SK-N-SH treated with all-trans-retinoic acid at 6 μM for 48 hours (cell line): ENCODE measurements around the gene TFR2.
"Not testable (repeated sequence)": the region's sequence is repeated elsewhere in the genome, so short reads cannot be mapped to it uniquely, and the experiment has no call there.

ENCODE experiments used
- ATAC-seq: fragments of 200-7000 bp; cut with Tn5 transposase; 3 replicates; pipeline ENCODE4 v1.9.1; 2020; ENCODE audit warnings: mild to moderate bottlenecking, moderate library complexity
- ARNTL ChIP-seq: fragments of 450-650 bp; formaldehyde crosslinking; IDR thresholded peaks from 2 replicates; pipeline ENCODE4 v1.5.0; 2020; ENCODE audit warnings: low read depth, mild to moderate bottlenecking, moderate library complexity, borderline replicate concordance
- BACH2 ChIP-seq: fragments of 250-450 bp; sonication (Bioruptor Pico); IDR thresholded peaks from 2 replicates; pipeline ENCODE4 v1.9.0; 2021; ENCODE audit warnings: mild to moderate bottlenecking, borderline replicate concordance
- CSDC2 ChIP-seq: fragments of 250-450 bp; sonication (Bioruptor Pico); IDR thresholded peaks from 2 replicates; pipeline ENCODE4 v1.5.0; 2020; ENCODE audit warnings: mild to moderate bottlenecking, moderate library complexity
- ESRRG ChIP-seq: fragments of 250-450 bp; sonication (Bioruptor Pico); IDR thresholded peaks from 2 replicates; pipeline ENCODE4 v1.6.1; 2021; ENCODE audit warnings: mild to moderate bottlenecking
- ISL1 ChIP-seq: fragments of 250-450 bp; sonication (Bioruptor Pico); IDR thresholded peaks from 2 replicates; pipeline ENCODE4 v2.1.2; 2022; ENCODE audit warnings: mild to moderate bottlenecking, moderate library complexity
- OSR1 ChIP-seq: fragments of 250-450 bp; sonication (Bioruptor Pico); IDR thresholded peaks from 2 replicates; pipeline ENCODE4 v1.8.0; 2022; ENCODE audit warnings: moderate library complexity, mild to moderate bottlenecking, inconsistent platforms
- PPARA ChIP-seq: fragments of 250-450 bp; sonication (Bioruptor Pico); IDR thresholded peaks from 2 replicates; pipeline ENCODE4 v1.5.0; 2020; ENCODE audit warnings: mild to moderate bottlenecking, borderline replicate concordance
- RARB ChIP-seq: fragments of 250-450 bp; sonication (Bioruptor Pico); IDR thresholded peaks from 2 replicates; pipeline ENCODE4 v1.8.0; 2021; ENCODE audit warnings: mild to moderate bottlenecking, moderate library complexity
- SNAI2 ChIP-seq: fragments of 250-450 bp; sonication (Bioruptor Pico); IDR thresholded peaks from 2 replicates; pipeline ENCODE4 v1.5.0; 2020; ENCODE audit warnings: mild to moderate bottlenecking, moderate library complexity
- TCF4 ChIP-seq: fragments of 250-450 bp; sonication (Bioruptor Pico); IDR thresholded peaks from 2 replicates; pipeline ENCODE4 v1.8.0; 2021; ENCODE audit warnings: mild to moderate bottlenecking, moderate library complexity, borderline replicate concordance
- TOX ChIP-seq: fragments of 250-450 bp; sonication (Bioruptor Pico); IDR thresholded peaks from 2 replicates; pipeline ENCODE4 v1.8.0; 2021; ENCODE audit warnings: mild to moderate bottlenecking, moderate library complexity, borderline replicate concordance
- ZC3H10 ChIP-seq: fragments of 250-450 bp; sonication (Bioruptor Pico); IDR thresholded peaks from 2 replicates; pipeline ENCODE4 v1.5.1; 2021; ENCODE audit warnings: mild to moderate bottlenecking, moderate library complexity
- ZFP3 ChIP-seq: fragments of 250-450 bp; sonication (Bioruptor Pico); IDR thresholded peaks from 2 replicates; pipeline ENCODE4 v1.5.0; 2020; ENCODE audit warnings: mild to moderate bottlenecking, moderate library complexity
- ZFP30 ChIP-seq: fragments of 450-650 bp; formaldehyde crosslinking; IDR thresholded peaks from 2 replicates; pipeline ENCODE4 v1.5.0; 2022; ENCODE audit warnings: mild to moderate bottlenecking, moderate library complexity
- ZNF565 ChIP-seq: fragments of 450-650 bp; formaldehyde crosslinking; conservative IDR thresholded peaks from 2 replicates; pipeline ENCODE4 v1.5.0; 2020; ENCODE audit warnings: low read depth, mild to moderate bottlenecking, moderate library complexity
- ZNF8 ChIP-seq: fragments of 450-650 bp; formaldehyde crosslinking; IDR thresholded peaks from 2 replicates; pipeline ENCODE4 v1.5.0; 2020; ENCODE audit warnings: mild to moderate bottlenecking, moderate library complexity
- TF ChIP-seq, protein P1 (sequence below): fragments of 250-450 bp; sonication (Bioruptor Pico); IDR thresholded peaks from 2 replicates; pipeline ENCODE4 v1.5.0; 2020; ENCODE audit warnings: mild to moderate bottlenecking, moderate library complexity
- TF ChIP-seq, protein P2 (sequence below): fragments of 250-450 bp; sonication (Bioruptor Pico); IDR thresholded peaks from 2 replicates; pipeline ENCODE4 v1.8.0; 2021; ENCODE audit warnings: low read depth, mild to moderate bottlenecking, moderate library complexity, borderline replicate concordance
- TF ChIP-seq, protein P3 (sequence below): fragments of 250-450 bp; sonication (Bioruptor Pico); IDR thresholded peaks from 2 replicates; pipeline ENCODE4 v1.5.1; 2021; ENCODE audit warnings: mild to moderate bottlenecking, moderate library complexity
- TF ChIP-seq, protein P4 (sequence below): fragments of 250-450 bp; sonication (Bioruptor Pico); IDR thresholded peaks from 2 replicates; pipeline ENCODE4 v1.5.1; 2020; ENCODE audit warnings: low read depth, mild to moderate bottlenecking, moderate library complexity
- TF ChIP-seq, protein P5 (sequence below): fragments of 250-450 bp; sonication (Bioruptor Pico); IDR thresholded peaks from 2 replicates; pipeline ENCODE4 v1.8.0; 2020; ENCODE audit warnings: mild to moderate bottlenecking, moderate library complexity, borderline replicate concordance

TFR2 gene

DNA sequence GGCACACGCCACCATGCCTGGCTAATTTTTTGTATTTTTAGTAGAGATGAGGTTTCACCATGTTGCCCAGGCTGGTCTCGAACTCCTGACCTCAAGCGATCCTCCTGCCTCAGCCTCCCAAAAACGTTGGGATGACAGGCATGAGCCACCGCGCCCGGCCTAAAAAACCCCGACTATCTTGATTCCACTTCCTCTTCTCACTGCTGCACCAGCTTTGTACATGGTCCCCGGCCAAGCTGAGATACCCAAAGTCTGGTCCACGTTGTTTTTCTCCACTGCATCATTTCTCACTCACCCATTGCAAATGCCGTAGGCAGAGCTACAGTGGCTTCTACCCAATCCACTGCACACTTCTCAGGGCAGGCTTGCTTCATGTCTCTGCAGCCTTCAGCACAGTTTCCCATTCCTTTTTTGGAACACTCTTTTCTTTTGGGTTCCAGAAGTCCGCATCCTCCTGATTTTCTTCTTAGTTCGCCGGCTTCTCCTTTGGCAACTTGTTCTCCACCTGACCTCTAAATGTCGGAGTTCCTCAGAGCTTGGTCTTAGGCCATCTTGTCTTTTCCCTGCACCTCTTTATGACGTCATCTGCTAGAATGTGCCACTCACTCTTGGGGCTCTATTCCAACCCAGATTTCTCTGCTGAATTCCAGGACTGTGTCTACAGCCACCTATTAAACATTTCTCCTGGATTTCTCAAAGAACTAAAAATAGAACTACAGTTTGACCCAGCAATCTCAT lies 26.1 kb upstream of the TFR2 start:
- no peak for TF ChIP-seq ARNTL (CRISPR knock-in tag)
- no peak for TF ChIP-seq ZNF565 (CRISPR knock-in tag)
- no peak for TF ChIP-seq SNAI2 (CRISPR knock-in tag)
- TF ChIP-seq, protein P1, sequence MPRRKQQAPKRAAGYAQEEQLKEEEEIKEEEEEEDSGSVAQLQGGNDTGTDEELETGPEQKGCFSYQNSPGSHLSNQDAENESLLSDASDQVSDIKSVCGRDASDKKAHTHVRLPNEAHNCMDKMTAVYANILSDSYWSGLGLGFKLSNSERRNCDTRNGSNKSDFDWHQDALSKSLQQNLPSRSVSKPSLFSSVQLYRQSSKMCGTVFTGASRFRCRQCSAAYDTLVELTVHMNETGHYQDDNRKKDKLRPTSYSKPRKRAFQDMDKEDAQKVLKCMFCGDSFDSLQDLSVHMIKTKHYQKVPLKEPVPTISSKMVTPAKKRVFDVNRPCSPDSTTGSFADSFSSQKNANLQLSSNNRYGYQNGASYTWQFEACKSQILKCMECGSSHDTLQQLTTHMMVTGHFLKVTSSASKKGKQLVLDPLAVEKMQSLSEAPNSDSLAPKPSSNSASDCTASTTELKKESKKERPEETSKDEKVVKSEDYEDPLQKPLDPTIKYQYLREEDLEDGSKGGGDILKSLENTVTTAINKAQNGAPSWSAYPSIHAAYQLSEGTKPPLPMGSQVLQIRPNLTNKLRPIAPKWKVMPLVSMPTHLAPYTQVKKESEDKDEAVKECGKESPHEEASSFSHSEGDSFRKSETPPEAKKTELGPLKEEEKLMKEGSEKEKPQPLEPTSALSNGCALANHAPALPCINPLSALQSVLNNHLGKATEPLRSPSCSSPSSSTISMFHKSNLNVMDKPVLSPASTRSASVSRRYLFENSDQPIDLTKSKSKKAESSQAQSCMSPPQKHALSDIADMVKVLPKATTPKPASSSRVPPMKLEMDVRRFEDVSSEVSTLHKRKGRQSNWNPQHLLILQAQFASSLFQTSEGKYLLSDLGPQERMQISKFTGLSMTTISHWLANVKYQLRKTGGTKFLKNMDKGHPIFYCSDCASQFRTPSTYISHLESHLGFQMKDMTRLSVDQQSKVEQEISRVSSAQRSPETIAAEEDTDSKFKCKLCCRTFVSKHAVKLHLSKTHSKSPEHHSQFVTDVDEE, result no peak
- TF ChIP-seq ESRRG, result no peak
- no peak for TF ChIP-seq ZC3H10
- TF ChIP-seq, protein P2, sequence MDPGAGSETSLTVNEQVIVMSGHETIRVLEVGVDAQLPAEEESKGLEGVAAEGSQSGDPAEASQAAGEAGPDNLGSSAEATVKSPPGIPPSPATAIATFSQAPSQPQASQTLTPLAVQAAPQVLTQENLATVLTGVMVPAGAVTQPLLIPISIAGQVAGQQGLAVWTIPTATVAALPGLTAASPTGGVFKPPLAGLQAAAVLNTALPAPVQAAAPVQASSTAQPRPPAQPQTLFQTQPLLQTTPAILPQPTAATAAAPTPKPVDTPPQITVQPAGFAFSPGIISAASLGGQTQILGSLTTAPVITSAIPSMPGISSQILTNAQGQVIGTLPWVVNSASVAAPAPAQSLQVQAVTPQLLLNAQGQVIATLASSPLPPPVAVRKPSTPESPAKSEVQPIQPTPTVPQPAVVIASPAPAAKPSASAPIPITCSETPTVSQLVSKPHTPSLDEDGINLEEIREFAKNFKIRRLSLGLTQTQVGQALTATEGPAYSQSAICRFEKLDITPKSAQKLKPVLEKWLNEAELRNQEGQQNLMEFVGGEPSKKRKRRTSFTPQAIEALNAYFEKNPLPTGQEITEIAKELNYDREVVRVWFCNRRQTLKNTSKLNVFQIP, result no peak
- TF ChIP-seq ZFP30 (CRISPR knock-in tag), result no peak
- TF ChIP-seq ISL1, result no peak
- TF ChIP-seq, protein P3, sequence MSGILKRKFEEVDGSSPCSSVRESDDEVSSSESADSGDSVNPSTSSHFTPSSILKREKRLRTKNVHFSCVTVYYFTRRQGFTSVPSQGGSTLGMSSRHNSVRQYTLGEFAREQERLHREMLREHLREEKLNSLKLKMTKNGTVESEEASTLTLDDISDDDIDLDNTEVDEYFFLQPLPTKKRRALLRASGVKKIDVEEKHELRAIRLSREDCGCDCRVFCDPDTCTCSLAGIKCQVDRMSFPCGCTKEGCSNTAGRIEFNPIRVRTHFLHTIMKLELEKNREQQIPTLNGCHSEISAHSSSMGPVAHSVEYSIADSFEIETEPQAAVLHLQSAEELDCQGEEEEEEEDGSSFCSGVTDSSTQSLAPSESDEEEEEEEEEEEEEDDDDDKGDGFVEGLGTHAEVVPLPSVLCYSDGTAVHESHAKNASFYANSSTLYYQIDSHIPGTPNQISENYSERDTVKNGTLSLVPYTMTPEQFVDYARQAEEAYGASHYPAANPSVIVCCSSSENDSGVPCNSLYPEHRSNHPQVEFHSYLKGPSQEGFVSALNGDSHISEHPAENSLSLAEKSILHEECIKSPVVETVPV (CRISPR knock-in tag), result no peak
- no peak for TF ChIP-seq PPARA
- TF ChIP-seq, protein P4, sequence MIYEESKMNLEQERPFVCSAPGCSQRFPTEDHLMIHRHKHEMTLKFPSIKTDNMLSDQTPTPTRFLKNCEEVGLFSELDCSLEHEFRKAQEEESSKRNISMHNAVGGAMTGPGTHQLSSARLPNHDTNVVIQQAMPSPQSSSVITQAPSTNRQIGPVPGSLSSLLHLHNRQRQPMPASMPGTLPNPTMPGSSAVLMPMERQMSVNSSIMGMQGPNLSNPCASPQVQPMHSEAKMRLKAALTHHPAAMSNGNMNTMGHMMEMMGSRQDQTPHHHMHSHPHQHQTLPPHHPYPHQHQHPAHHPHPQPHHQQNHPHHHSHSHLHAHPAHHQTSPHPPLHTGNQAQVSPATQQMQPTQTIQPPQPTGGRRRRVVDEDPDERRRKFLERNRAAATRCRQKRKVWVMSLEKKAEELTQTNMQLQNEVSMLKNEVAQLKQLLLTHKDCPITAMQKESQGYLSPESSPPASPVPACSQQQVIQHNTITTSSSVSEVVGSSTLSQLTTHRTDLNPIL (CRISPR knock-in tag), result no peak
- TF ChIP-seq TOX (CRISPR knock-in tag), result no peak
- no peak for TF ChIP-seq TCF4 (CRISPR knock-in tag)
- TF ChIP-seq OSR1 (CRISPR knock-in tag), result no peak
- no peak for TF ChIP-seq CSDC2
- TF ChIP-seq ZNF8, result no peak
- TF ChIP-seq BACH2, result no peak
- TF ChIP-seq ZFP3 (CRISPR knock-in tag), result no peak
- TF ChIP-seq RARB (CRISPR knock-in tag), result no peak
- ATAC-seq, result no peak

DNA sequence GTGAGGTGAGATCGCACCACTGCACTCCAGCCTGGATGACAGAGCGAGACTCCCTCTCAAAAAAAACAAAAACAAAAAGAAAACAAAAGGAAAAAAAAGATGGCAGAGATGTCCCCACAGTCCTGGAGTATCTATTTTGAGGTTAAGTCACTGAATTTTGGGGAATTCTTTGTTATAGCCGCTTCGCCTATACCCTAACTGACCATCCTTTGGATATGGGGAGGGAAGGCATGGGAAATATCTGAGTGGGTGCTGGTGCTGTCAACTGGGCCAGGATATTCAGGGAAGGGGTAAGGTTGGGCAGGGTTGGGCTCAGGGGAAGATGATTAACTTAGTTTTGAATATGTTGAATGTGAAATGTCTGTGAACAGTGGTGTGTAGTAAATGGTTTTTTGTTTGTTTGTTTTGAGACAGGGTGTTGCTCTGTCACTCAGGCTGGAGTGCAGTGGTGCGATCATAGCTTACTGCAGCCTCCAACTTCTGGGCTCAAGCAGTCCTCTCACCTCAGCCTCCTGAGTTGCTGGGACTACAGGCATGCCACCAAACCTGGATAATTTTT lies 23.9 kb upstream of the TFR2 start:
- no peak for ATAC-seq
- TF ChIP-seq, protein P3 (CRISPR knock-in tag), result no peak
- TF ChIP-seq SNAI2 (CRISPR knock-in tag), result no peak
- TF ChIP-seq, protein P1, result no peak
- no peak for TF ChIP-seq BACH2
- TF ChIP-seq ZFP30 (CRISPR knock-in tag), result no peak
- TF ChIP-seq, protein P5, sequence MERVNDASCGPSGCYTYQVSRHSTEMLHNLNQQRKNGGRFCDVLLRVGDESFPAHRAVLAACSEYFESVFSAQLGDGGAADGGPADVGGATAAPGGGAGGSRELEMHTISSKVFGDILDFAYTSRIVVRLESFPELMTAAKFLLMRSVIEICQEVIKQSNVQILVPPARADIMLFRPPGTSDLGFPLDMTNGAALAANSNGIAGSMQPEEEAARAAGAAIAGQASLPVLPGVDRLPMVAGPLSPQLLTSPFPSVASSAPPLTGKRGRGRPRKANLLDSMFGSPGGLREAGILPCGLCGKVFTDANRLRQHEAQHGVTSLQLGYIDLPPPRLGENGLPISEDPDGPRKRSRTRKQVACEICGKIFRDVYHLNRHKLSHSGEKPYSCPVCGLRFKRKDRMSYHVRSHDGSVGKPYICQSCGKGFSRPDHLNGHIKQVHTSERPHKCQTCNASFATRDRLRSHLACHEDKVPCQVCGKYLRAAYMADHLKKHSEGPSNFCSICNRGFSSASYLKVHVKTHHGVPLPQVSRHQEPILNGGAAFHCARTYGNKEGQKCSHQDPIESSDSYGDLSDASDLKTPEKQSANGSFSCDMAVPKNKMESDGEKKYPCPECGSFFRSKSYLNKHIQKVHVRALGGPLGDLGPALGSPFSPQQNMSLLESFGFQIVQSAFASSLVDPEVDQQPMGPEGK (CRISPR knock-in tag), result no peak
- no peak for TF ChIP-seq ARNTL (CRISPR knock-in tag)
- no peak for TF ChIP-seq ZNF565 (CRISPR knock-in tag)

DNA sequence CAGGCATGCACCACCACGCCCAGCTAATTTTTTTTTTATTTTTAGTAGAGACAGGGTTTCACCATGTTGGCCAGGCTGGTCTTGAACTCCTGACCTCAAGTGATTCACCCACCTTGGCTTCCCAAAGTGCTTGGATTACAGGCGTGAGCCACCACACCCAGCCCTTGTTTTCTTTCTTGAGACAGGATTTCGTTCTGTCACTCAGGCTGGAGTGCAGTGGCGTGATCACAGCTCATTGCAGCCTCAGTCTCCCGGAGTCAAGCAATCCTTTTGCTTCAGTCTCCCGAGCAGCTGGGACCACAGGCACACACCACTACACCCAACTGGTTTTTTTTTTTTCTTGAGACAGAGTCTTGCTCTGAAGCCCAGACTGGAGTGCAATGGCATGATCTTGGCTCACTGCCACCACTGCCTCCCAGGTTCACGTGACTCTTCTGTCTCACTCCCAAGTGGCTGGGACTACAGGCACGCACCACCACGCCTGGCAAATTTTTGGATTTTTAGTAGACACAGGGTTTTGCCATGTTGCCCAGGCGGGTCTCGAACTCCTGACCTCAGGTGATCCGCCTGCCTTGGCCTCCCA lies 20.9 kb upstream of the TFR2 start:
- ATAC-seq, result not testable (repeated sequence)
